ENCODE results near the gene SCEL.

Gene SCEL

GRCh38 chr13:77554069-77554468 is 18.6 kb downstream of the SCEL start:
- Mint-ChIP-seq H3K36me3 (ENCODE audit: low read depth) (no peaks in the 10 kb centered on the region), H3K9me3 (no peaks in the 10 kb centered on the region), H3K4me1 (peaks cover 7% of the 10 kb centered on the region), H3K27me3 (ENCODE audit: low read depth, poor library complexity) (peaks cover 9% of the 10 kb centered on the region), H3K27ac (peak overlapping the region; percentile 89), H3K4me3 (no peak overlapping the region)
- TF ChIP-seq, protein P1, sequence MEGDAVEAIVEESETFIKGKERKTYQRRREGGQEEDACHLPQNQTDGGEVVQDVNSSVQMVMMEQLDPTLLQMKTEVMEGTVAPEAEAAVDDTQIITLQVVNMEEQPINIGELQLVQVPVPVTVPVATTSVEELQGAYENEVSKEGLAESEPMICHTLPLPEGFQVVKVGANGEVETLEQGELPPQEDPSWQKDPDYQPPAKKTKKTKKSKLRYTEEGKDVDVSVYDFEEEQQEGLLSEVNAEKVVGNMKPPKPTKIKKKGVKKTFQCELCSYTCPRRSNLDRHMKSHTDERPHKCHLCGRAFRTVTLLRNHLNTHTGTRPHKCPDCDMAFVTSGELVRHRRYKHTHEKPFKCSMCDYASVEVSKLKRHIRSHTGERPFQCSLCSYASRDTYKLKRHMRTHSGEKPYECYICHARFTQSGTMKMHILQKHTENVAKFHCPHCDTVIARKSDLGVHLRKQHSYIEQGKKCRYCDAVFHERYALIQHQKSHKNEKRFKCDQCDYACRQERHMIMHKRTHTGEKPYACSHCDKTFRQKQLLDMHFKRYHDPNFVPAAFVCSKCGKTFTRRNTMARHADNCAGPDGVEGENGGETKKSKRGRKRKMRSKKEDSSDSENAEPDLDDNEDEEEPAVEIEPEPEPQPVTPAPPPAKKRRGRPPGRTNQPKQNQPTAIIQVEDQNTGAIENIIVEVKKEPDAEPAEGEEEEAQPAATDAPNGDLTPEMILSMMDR (IDR thresholded peaks at IDR 0.05): no peak
- DNase-seq: peak; percentile 10

DNA sequence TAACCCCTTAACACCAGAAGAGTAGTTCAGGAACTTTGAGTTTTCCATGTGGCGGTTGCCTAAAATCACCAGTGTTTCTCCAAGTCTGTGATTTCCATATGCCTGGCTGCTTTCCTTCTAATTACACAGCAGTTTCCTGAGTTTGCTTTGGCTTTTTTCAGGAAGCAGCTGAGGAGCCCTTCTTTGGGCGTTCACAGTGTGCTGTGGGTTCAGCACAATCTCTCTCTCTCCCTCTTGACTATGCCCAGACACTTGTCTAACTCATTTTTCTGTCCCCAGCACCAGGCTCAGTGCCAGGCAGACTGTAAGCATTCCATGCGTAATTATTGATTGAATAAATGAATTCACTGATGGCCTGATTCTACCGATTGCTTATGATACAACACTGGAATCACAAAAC is 19.7 kb downstream of the SCEL start:
- no peaks in the 10 kb centered on the region for H3K36me3 Mint-ChIP-seq (ENCODE audit: low read depth)
- peaks cover 9% of the 10 kb centered on the region for H3K27me3 Mint-ChIP-seq (ENCODE audit: low read depth, poor library complexity)
- TF ChIP-seq, protein P1 (IDR thresholded peaks at IDR 0.05): no peak
- no peak for DNase-seq
- peaks cover 7% of the 10 kb centered on the region for H3K4me1 Mint-ChIP-seq
- no peaks in the 10 kb centered on the region for H3K9me3 Mint-ChIP-seq
- no peak overlapping the region for H3K4me3 Mint-ChIP-seq
- H3K27ac Mint-ChIP-seq: no peak overlapping the region

DNA sequence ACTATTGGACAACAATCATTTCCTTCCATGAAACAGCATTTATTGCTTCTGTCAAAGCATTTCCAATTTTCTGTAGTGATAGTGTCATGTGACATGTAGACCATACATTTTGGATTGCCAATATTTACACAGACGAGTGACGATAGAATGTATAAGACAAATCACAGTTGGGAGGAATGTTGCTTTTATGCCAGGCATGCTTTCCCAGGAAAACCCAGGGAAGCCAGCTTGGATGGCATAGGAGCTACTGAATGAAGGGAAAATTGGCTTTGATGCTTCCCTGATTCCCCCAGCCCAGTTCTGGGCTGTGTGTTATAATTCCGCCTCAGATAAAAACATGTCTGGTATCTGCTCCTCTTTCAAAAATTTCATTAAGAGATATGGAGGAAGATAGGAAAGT is 22.5 kb downstream of the SCEL start:
- DNase-seq: no peak
- Mint-ChIP-seq H3K36me3 (ENCODE audit: low read depth) (no peaks in the 10 kb centered on the region), H3K27me3 (ENCODE audit: low read depth, poor library complexity) (peaks cover 11% of the 10 kb centered on the region), H3K9me3 (no peaks in the 10 kb centered on the region), H3K27ac (no peak overlapping the region), H3K4me1 (peaks cover 7% of the 10 kb centered on the region), H3K4me3 (no peak overlapping the region)
- TF ChIP-seq, protein P1 (IDR thresholded peaks at IDR 0.05): no peak

GRCh38 chr13:77563111-77563510 is 27.6 kb downstream of the SCEL start:
- DNase-seq: no peak
- TF ChIP-seq, protein P1 (IDR thresholded peaks at IDR 0.05): no peak
- no peak overlapping the region for H3K4me3 Mint-ChIP-seq

DNA sequence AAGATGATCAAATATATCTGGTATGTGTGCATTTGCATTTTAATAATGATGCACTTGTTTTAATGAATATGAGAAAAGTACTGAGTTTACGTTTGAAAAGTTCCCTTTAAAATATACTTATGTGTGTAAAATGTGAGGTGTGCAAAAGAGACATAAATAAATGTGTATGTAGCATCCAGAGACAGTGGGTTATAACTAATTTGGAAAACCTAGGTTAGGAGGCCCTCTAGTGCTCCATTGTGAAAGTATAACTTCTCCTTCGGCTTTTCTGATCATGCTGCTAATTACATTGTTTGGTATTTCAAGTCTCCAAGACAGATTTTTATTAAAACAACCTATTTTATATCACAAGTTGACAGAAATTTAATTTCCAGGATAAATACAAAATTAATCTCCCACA is 30.1 kb downstream of the SCEL start:
- Mint-ChIP-seq H3K27me3 (ENCODE audit: low read depth, poor library complexity) (peaks cover 7% of the 10 kb centered on the region), H3K4me1 (no peaks in the 10 kb centered on the region), H3K9me3 (no peaks in the 10 kb centered on the region), H3K27ac (no peak overlapping the region), H3K36me3 (ENCODE audit: low read depth) (no peaks in the 10 kb centered on the region), H3K4me3 (no peak overlapping the region)
- TF ChIP-seq, protein P1 (IDR thresholded peaks at IDR 0.05): peak; percentile 59
- no peak for DNase-seq

More at GRCh38 chr13:77563111-77563510, 27.6 kb downstream of the SCEL start:
- H3K27ac Mint-ChIP-seq: no peak overlapping the region
- no peaks in the 10 kb centered on the region for H3K9me3 Mint-ChIP-seq
- H3K36me3 Mint-ChIP-seq (ENCODE audit: low read depth): no peaks in the 10 kb centered on the region
- H3K27me3 Mint-ChIP-seq (ENCODE audit: low read depth, poor library complexity): peaks cover 7% of the 10 kb centered on the region
- no peaks in the 10 kb centered on the region for H3K4me1 Mint-ChIP-seq

- TF ChIP-seq, protein P1 (IDR thresholded peaks at IDR 0.05): no peak
- H3K27me3 Mint-ChIP-seq (ENCODE audit: low read depth, poor library complexity): no peaks in the 10 kb centered on the region
- DNase-seq: no peak
- no peaks in the 10 kb centered on the region for H3K9me3 Mint-ChIP-seq
- no peaks in the 10 kb centered on the region for H3K36me3 Mint-ChIP-seq (ENCODE audit: low read depth)
- no peak overlapping the region for H3K27ac Mint-ChIP-seq
- H3K4me1 Mint-ChIP-seq: no peaks in the 10 kb centered on the region
- H3K4me3 Mint-ChIP-seq: no peak overlapping the region
Observed at GRCh38 chr13:77571956-77572355, 36.5 kb downstream of the SCEL start.
